ENCODE results near the gene RMRP. TPM values are rescaled to one million over a fixed set of nuclear protein-coding genes. Genes with fewer than 3 reads are reported as not detected.

RMRP gene
- 23,421 and 36,790 TPM in 2 replicates for total RNA-seq (2014; rRNA removed)
- Bru-seq, nascent RNA, result percentile 44 among the genes with signal in this experiment
- percentile 42 among the genes with signal in this experiment for BruChase-seq, experiment 1, labeled RNA remaining after a 6-hour chase
- percentile 34 among the genes with signal in this experiment for BruChase-seq, experiment 2, labeled RNA remaining after a 2-hour chase
- long read RNA-seq, result 0 reads

GRCh38 chr9:35657546-35658136 lies at the start of gene RMRP:
Gene RMRP, minus strand, starts transcription at chr9:35658019.
- Histone ChIP-seq H3K4me3 (ENCODE audit: low read length) (peak within 1 kb of the TSS; percentile 96), H4K20me1 (ENCODE audit: low read length) (no peaks in the 10 kb centered on the region), H3K4me1 (ENCODE audit: insufficient read depth, low read length) (peaks cover 29% of the 10 kb centered on the region), H3K4me2 (ENCODE audit: low read length) (peak within 1 kb of the TSS; percentile 98), H3F3A (ENCODE audit: low read length, unreplicated experiment) (peaks cover 7% of the 10 kb centered on the region), H3K9me3 (ENCODE audit: low read length) (no peaks in the 10 kb centered on the region), H3K36me3 (ENCODE audit: low read depth, low read length) (peaks cover 20% of the 10 kb centered on the region), H2AFZ (ENCODE audit: low read length) (peak within 1 kb of the TSS; percentile 89), H3K27ac (ENCODE audit: low read length) (peak within 1 kb of the TSS; percentile 98), H3K27me3 (ENCODE audit: low read length) (no peaks in the 10 kb centered on the region), H3K79me2 (ENCODE audit: low read length) (peaks cover 29% of the 10 kb centered on the region), H3K9me2 (replicated peaks; ENCODE audit: low read length) (no peaks in the 10 kb centered on the region), H3K9ac (ENCODE audit: low read length) (peak within 1 kb of the TSS; percentile 97)
- TF ChIP-seq EZH2phosphoT487 (IDR thresholded peaks at IDR 0.05; ENCODE audit: borderline replicate concordance, low read length) (no peak), EZH2 (IDR thresholded peaks at IDR 0.05; ENCODE audit: low read length, unreplicated experiment) (no peak), CTCF (conservative IDR thresholded peaks at IDR 0.05; ENCODE audit: low read depth, low read length) (no peak)
- POLR2A ChIA-PET (ENCODE audit: unreplicated experiment), result interaction anchor here (0.6 to 0.8 kb wide), 3 partner anchors 54 to 115 kb away, joined by 3 to 12 read pairs (median 4); no protein-coding TSS in a partner anchor
- intact Hi-C loops (cut with micrococcal nuclease), result loop anchor here (2.0 to 10.0 kb wide), 3 partner anchors 40 to 137 kb away; partner anchors contain the start of gene NPR2
- CTCF ChIA-PET, result interaction anchor here (0.6 to 1.1 kb wide), 2 partner anchors 53 to 70 kb away, joined by 3 read pairs; no protein-coding TSS in a partner anchor
- ATAC-seq (peak; percentile 88), DNase-seq (peak; percentile 96)
- BruUV-seq (replicated peaks), result no TSS peak

GRCh38 chr9:35706951-35707350 lies 49.1 kb upstream of the RMRP start:
- Histone ChIP-seq H3K27ac (ENCODE audit: low read length) (no peak overlapping the region), H3K27me3 (ENCODE audit: low read length) (no peaks in the 10 kb centered on the region), H3K4me2 (ENCODE audit: low read length) (no peak overlapping the region), H3K4me1 (ENCODE audit: insufficient read depth, low read length) (no peaks in the 10 kb centered on the region), H2AFZ (ENCODE audit: low read length) (no peak overlapping the region), H3K79me2 (ENCODE audit: low read length) (no peaks in the 10 kb centered on the region), H3K4me3 (ENCODE audit: low read length) (no peak overlapping the region), H3K9me3 (ENCODE audit: low read length) (no peaks in the 10 kb centered on the region), H3K9ac (ENCODE audit: low read length) (no peak overlapping the region), H3F3A (ENCODE audit: low read length, unreplicated experiment) (no peaks in the 10 kb centered on the region), H3K36me3 (ENCODE audit: low read depth, low read length) (peaks cover 56% of the 10 kb centered on the region), H4K20me1 (ENCODE audit: low read length) (no peaks in the 10 kb centered on the region), H3K9me2 (replicated peaks; ENCODE audit: low read length) (no peaks in the 10 kb centered on the region)
- no peak for ATAC-seq
- TF ChIP-seq EZH2 (IDR thresholded peaks at IDR 0.05; ENCODE audit: low read length, unreplicated experiment), result no peak
- no peak for TF ChIP-seq CTCF (conservative IDR thresholded peaks at IDR 0.05; ENCODE audit: low read depth, low read length)
- no peak for TF ChIP-seq EZH2phosphoT487 (IDR thresholded peaks at IDR 0.05; ENCODE audit: borderline replicate concordance, low read length)
- BruUV-seq (replicated peaks), result no TSS peak
- CTCF ChIA-PET, result no interaction called here
- DNase-seq, result no peak
- intact Hi-C loops (cut with micrococcal nuclease), result no loop called here
- POLR2A ChIA-PET (ENCODE audit: unreplicated experiment), result no interaction called here
